Measurements from ENCODE around the gene CLIP2.

Gene CLIP2

GRCh38 chr7:74258639-74259038 is 30.6 kb upstream of the CLIP2 start:
- no peak for DNase-seq (ENCODE audit: low read depth)
- H3K4me3 ChIP-seq (ENCODE audit: low read depth, low read length) = no peak overlapping the region
- TF ChIP-seq MYC (IDR thresholded peaks at IDR 0.05; ENCODE audit: low read depth, low read length) (no peak), MAX (IDR thresholded peaks at IDR 0.05; ENCODE audit: low read depth, low read length) (no peak)

DNA sequence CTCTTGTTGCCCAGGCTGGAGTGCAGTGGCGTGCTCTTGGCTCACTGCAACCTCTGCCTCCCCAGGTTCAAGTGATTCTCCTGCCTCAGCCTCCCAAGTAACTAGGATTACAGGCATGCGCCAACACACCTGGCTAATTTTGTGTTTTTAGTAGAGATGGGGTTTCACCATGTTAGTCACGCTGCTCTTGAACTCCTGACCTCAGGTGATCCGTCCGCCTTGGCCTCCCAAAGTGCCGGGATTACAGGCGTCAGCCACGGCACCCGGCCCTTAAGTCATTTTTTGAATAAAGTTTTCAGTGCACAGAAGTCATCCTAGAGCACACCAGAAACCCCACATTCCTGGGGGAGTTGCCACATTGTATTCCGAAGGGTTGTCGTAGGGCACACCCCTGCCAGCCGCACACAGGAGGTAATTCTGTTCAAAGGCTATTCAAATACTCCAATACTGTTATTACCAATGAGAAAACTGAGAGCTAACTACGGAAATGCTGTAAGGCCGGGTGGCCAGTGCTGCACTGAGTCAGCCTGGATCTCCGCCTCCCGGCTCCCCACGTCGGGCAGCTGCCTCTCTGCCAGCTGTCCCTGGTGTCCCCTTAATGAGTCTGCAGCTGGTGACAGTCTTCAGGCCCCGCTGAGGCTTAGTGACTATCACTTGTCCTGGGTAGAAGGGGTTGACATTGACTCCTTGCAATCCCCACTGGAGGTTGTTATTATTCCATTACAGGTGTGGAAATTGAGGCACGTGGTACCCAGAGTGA is 26.4 kb upstream of the CLIP2 start:
- no peak for DNase-seq (ENCODE audit: low read depth)
- no peak overlapping the region for H3K4me3 ChIP-seq (ENCODE audit: low read depth, low read length)

GRCh38 chr7:74263399-74264120 is 25.6 kb upstream of the CLIP2 start:
- no peak for TF ChIP-seq MYC (IDR thresholded peaks at IDR 0.05; ENCODE audit: low read depth, low read length)
- TF ChIP-seq POLR2A (IDR thresholded peaks at IDR 0.05; ENCODE audit: extremely low read depth, insufficient read length) = no peak
- no peak for TF ChIP-seq CTCF (IDR thresholded peaks at IDR 0.05; ENCODE audit: low read depth, low read length)
- TF ChIP-seq MAX (IDR thresholded peaks at IDR 0.05; ENCODE audit: low read depth, low read length) = no peak
- DNase-seq (ENCODE audit: low read depth) = no peak
- H3K4me3 ChIP-seq (ENCODE audit: low read depth, low read length) = no peak overlapping the region

More for the DNA sequence above, 26.4 kb upstream of the CLIP2 start:
- TF ChIP-seq CTCF (IDR thresholded peaks at IDR 0.05; ENCODE audit: low read depth, low read length) = no peak
- TF ChIP-seq POLR2A (IDR thresholded peaks at IDR 0.05; ENCODE audit: extremely low read depth, insufficient read length) = no peak
- no peak for TF ChIP-seq MAX (IDR thresholded peaks at IDR 0.05; ENCODE audit: low read depth, low read length)
- TF ChIP-seq MYC (IDR thresholded peaks at IDR 0.05; ENCODE audit: low read depth, low read length) = no peak

GRCh38 chr7:74266191-74266963 is 22.8 kb upstream of the CLIP2 start:
- no peak overlapping the region for H3K4me3 ChIP-seq (ENCODE audit: low read depth, low read length)
- DNase-seq (ENCODE audit: low read depth) = no peak
- TF ChIP-seq CTCF (IDR thresholded peaks at IDR 0.05; ENCODE audit: low read depth, low read length) (no peak), POLR2A (IDR thresholded peaks at IDR 0.05; ENCODE audit: extremely low read depth, insufficient read length) (no peak), MYC (IDR thresholded peaks at IDR 0.05; ENCODE audit: low read depth, low read length) (no peak), MAX (IDR thresholded peaks at IDR 0.05; ENCODE audit: low read depth, low read length) (no peak)

DNA sequence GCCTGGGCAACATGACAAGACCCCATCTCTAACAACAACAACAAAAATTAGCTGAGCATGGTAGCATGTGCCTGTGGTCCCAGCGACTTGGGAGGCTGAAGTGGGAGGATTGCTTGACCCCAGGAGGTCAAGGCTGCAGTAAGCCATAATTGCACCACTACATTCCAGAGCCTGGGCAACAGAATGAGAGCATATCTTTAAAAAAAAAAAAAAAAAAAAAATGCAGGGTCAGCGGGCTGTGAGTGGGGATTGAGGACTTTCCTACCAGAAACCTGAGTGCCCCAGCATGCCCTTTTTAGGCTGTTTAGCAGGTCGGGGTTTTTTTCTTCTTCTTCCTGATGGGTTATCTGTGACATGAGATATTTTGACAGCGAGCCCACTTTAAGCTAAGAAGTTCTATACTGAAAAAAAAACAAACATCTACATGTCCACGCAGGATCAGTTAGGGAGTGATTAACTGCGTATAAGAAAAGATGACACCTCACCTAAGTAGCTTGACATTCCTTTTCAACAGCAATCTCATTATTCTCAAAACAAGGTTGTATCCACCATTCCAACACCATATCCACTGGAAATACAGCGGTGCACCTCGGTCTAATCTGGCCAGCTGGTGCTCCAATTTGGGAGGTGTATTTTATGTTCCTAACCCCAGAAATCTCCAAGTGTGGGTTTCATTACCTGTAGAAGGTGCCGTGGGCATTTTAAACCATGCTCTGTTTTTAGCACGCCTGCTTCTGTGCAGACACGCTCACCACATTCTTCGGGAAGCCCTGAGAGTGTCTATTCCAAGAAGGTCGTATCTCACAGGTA is 21.2 kb upstream of the CLIP2 start:
- DNase-seq (ENCODE audit: low read depth) = no peak
- H3K4me3 ChIP-seq (ENCODE audit: low read depth, low read length) = no peak overlapping the region
- no peak for TF ChIP-seq CTCF (IDR thresholded peaks at IDR 0.05; ENCODE audit: low read depth, low read length)
- TF ChIP-seq POLR2A (IDR thresholded peaks at IDR 0.05; ENCODE audit: extremely low read depth, insufficient read length) = no peak
- TF ChIP-seq MYC (IDR thresholded peaks at IDR 0.05; ENCODE audit: low read depth, low read length) = no peak
- TF ChIP-seq MAX (IDR thresholded peaks at IDR 0.05; ENCODE audit: low read depth, low read length) = no peak

All from NB4 (cell line).